ENCODE data around the gene CAMK2D. TPM values are rescaled to one million over a fixed set of nuclear protein-coding genes. Genes with fewer than 3 reads are reported as not detected.

Gene CAMK2D
- total RNA-seq, 4 donors from 2014 or later = 62.0 to 122 (median 85.1) TPM

GRCh38 chr4:113468165-113469022, 293.1 kb downstream of the CAMK2D start:
- no peak for TF ChIP-seq CTCF (IDR thresholded peaks at IDR 0.05; ENCODE audit: low read depth)

- no peak for TF ChIP-seq CTCF (IDR thresholded peaks at IDR 0.05; ENCODE audit: low read depth)
Measured at GRCh38 chr4:113467581-113467980, 294.0 kb downstream of the CAMK2D start.

GRCh38 chr4:113462286-113462685, 299.3 kb downstream of the CAMK2D start:
- no peak for TF ChIP-seq CTCF (IDR thresholded peaks at IDR 0.05; ENCODE audit: low read depth)

DNA sequence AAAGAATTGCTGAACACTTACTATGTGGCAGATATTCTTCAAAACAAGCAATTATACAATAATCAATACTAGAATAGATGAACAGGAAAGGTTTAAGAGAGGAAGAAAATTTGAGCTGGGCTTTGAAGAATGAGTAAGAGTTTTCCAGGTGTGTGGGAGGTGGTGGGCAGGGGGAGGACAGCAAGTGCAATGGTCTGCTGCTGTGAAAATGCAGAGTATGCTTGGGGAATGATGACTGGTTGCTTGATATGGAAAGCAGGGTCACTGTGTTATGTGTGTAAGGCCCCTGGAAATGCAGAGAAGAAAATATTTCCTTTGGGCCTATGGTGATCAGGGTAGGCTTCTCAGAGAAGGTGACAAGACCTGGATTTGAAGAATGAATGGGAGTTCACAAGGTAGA, 300.3 kb downstream of the CAMK2D start:
- no peak for TF ChIP-seq CTCF (IDR thresholded peaks at IDR 0.05; ENCODE audit: low read depth)

DNA sequence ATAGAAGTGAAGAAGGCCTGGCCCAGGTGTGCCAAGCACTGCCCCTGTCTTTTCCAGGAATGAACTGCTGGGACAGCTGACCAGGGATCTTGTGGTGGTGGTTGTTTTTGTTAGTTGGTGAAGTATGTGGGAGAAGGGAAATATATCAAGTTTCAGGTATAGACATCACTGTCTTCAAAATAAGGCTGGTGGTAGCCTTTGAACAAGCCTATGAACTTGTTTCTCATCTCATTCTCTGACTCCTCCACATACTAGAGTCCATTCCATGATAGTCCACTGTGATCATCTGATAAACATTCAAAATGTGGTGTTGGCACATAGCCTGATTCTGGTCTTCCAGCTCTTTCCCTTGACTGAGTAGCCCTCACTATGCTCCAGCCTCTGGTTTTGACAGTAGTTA, 303.7 kb downstream of the CAMK2D start:
- no peak for TF ChIP-seq CTCF (IDR thresholded peaks at IDR 0.05; ENCODE audit: low read depth)

DNA sequence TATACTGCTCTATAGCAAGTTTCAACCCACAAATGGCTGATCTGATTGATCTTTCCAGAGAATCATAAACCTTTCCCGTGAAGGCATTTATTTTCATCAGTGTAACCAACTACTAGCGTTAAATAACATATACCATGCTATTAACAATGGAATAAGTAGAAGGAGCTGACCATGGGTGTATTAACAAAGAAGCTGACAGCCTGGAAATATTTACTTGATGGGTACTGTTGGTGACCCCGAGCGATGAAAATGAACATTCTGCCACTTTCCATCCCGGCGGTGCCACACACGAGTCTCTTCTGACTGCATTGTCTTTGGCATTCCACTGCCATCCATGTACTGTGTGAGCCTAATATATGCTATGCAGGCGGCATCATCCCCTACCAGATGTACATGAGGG, 304.4 kb downstream of the CAMK2D start:
- TF ChIP-seq CTCF (IDR thresholded peaks at IDR 0.05; ENCODE audit: low read depth) = no peak

- TF ChIP-seq CTCF (IDR thresholded peaks at IDR 0.05; ENCODE audit: low read depth) = no peak
Measured at GRCh38 chr4:113455061-113455460, 306.5 kb downstream of the CAMK2D start.
